HepG2 (cell line): ENCODE measurements around the gene RRAS2. TPM values are rescaled to one million over a fixed set of nuclear protein-coding genes. Genes with fewer than 3 reads are reported as not detected.

ENCODE experiments used
- ATAC-seq: fragments of 200-7000 bp; cut with Tn5 transposase; 3 replicates; pipeline ENCODE4 v1.9.1; 2020; ENCODE audit warnings: mild to moderate bottlenecking, moderate library complexity
- BruUV-seq: library from RNA; stranded (reverse); fragments of 400-500 nt; replicated peaks from 2 replicates; lab custom pipeline; 2021; lab: Mats Ljungman, UMichigan
- CTCF ChIA-PET: fragments of 300-600 bp; formaldehyde crosslinking; extraction: SDS; loops from one replicate; lab custom pipeline; 2021; ENCODE audit warnings: low total read pairs, inconsistent platforms, low intra/inter-chr PET ratio; lab: Yijun Ruan, JAX
- POLR2A ChIA-PET: fragments of 350-600 bp; sonication (Branson Sonifier 250); formaldehyde crosslinking; loops from one replicate; lab custom pipeline; 2020; ENCODE audit warnings: antibody characterized with exemption, inconsistent platforms; lab: Yijun Ruan, JAX
- DNase-seq: peaks from one replicate; pipeline ENCODE4 v3.0.0-alpha.2; 2015; ENCODE audit warnings: low spot score
- FAIRE-seq: peaks from 3 replicates; lab custom pipeline; 2011; peaks lifted over from hg19 to GRCh38; lab: Jason Lieb, UNC
- H2AFZ ChIP-seq: one replicate; pipeline ENCODE4 v1.6.1; 2011; ENCODE audit warnings: low read length, inconsistent platforms
- H3K27ac ChIP-seq: fragments of 300-600 bp; 3 replicates; pipeline ENCODE4 v1.8.0; 2011; ENCODE audit warnings: mixed run types, mild to moderate bottlenecking, mixed read lengths, low read length, inconsistent platforms; ENCODE audit not compliant: insufficient read depth; ENCODE audit errors: extremely low read length
- H3K27me3 ChIP-seq, 2 experiments: fragments of 200-600 bp in 1 of 2; 2 replicates in 1 of 2; 3 replicates in 1 of 2; pipeline versions ENCODE4 v1.6.0 to v1.8.0; 2011; ENCODE audit warnings: low read length in 2 of 2, mild to moderate bottlenecking in 2 of 2, moderate library complexity in 2 of 2, inconsistent platforms in 1 of 2; ENCODE audit not compliant: insufficient read depth in 2 of 2, control insufficient read depth in 1 of 2
- H3K36me3 ChIP-seq, 2 experiments: fragments of 200-600 bp in 1 of 2; replicated peaks in 1 of 2; 2 replicates in 1 of 2; 3 replicates in 1 of 2; pipeline versions ENCODE4 v1.5.1 to v1.8.0; 2011; ENCODE audit warnings: low read length in 2 of 2, inconsistent platforms in 1 of 2; ENCODE audit not compliant: insufficient read depth in 2 of 2, control insufficient read depth in 1 of 2
- H3K4me1 ChIP-seq: 2 replicates; pipeline ENCODE4 v1.5.1; 2012; ENCODE audit warnings: low read length, inconsistent platforms; ENCODE audit not compliant: insufficient read depth
- H3K4me2 ChIP-seq: 2 replicates; pipeline ENCODE4 v1.6.0; 2011; ENCODE audit warnings: low read depth, low read length, inconsistent platforms
- H3K4me3 ChIP-seq, 3 experiments: fragments of 200-600 bp in 1 of 3; sonication (generic), shearing (Covaris generic) in 1 of 3; replicated peaks in 1 of 3; 2 replicates each; pipeline ENCODE4 v1.5.1; 2011 to 2016; ENCODE audit warnings: low read length in 3 of 3, inconsistent platforms in 2 of 3, low read depth in 2 of 3, mild to moderate bottlenecking in 2 of 3, control low read depth in 1 of 3, mixed read lengths in 1 of 3; ENCODE audit not compliant: insufficient read depth in 1 of 3
- H3K79me2 ChIP-seq: one replicate; pipeline ENCODE4 v1.6.1; 2011; ENCODE audit warnings: low read length, inconsistent platforms; ENCODE audit not compliant: insufficient read depth
- H3K9ac ChIP-seq: 2 replicates; pipeline ENCODE4 v1.6.0; 2011; ENCODE audit warnings: mild to moderate bottlenecking, low read depth, low read length, inconsistent platforms; ENCODE audit not compliant: insufficient read depth
- H3K9me3 ChIP-seq: 2 replicates; pipeline ENCODE4 v1.5.1; 2012; ENCODE audit warnings: mild to moderate bottlenecking, low read length
- H4K20me1 ChIP-seq: 2 replicates; pipeline ENCODE4 v1.6.0; 2011; ENCODE audit warnings: inconsistent platforms, mild to moderate bottlenecking, low read length, moderate library complexity; ENCODE audit not compliant: insufficient read depth
- FUBP1 ChIP-seq: sonication (generic); formaldehyde crosslinking; IDR thresholded peaks from 2 replicates; pipeline ENCODE4 v1.5.1; 2020; ENCODE audit warnings: missing genetic modification reagents, mild to moderate bottlenecking, borderline replicate concordance
- KDM6A ChIP-seq: IDR thresholded peaks from 2 replicates; pipeline ENCODE4 v1.6.1; 2016; ENCODE audit warnings: low read depth
- MEF2D ChIP-seq: sonication (generic); formaldehyde crosslinking; IDR thresholded peaks from 2 replicates; pipeline ENCODE4 v1.5.1; 2020; ENCODE audit warnings: mild to moderate bottlenecking, missing genetic modification reagents
- POLR2AphosphoS2 ChIP-seq: IDR thresholded peaks from 2 replicates; pipeline ENCODE4 v1.6.1; 2011; ENCODE audit warnings: low read depth, low read length, improper control_type of control experiment
- SRF ChIP-seq: IDR thresholded peaks from 2 replicates; pipeline ENCODE4 v1.6.1; 2011; ENCODE audit warnings: mild to moderate bottlenecking, low read depth, low read length, moderate library complexity
- ZBTB20 ChIP-seq: sonication (generic); formaldehyde crosslinking; IDR thresholded peaks from 2 replicates; pipeline ENCODE4 v1.8.1; 2023; ENCODE audit warnings: missing genetic modification reagents, low read depth, mild to moderate bottlenecking, borderline replicate concordance
- ZC3H13 ChIP-seq: sonication (generic); formaldehyde crosslinking; IDR thresholded peaks from 2 replicates; pipeline ENCODE4 v1.8.1; 2023; ENCODE audit warnings: mild to moderate bottlenecking, missing genetic modification reagents, moderate library complexity
- ZNF225 ChIP-seq: sonication (generic); formaldehyde crosslinking; IDR thresholded peaks from 2 replicates; pipeline ENCODE4 v1.4.0; 2020; ENCODE audit warnings: mild to moderate bottlenecking, missing genetic modification reagents
- ZNF800 ChIP-seq: sonication (generic); formaldehyde crosslinking; IDR thresholded peaks from 2 replicates; pipeline ENCODE4 v1.4.0; 2020; ENCODE audit warnings: missing genetic modification reagents
- in situ Hi-C: cut with HindIII; loops from 2 replicates; pipeline ENCODE4 v1.10.0; 2017; ENCODE audit warnings: low pct_unique_long_range_greater_than_20kb; ENCODE audit not compliant: extremely low pct_ligation_motif_present
- intact Hi-C: fragments of 100-400 bp; cut with micrococcal nuclease; formaldehyde crosslinking; loops from one replicate; pipeline ENCODE4 v1.10.0; 2022; ENCODE audit not compliant: unreplicated experiment
- polyA plus RNA-seq, 8 experiments: library from polyadenylated mRNA; depleted of rRNA in 3 of 8; stranded (reverse) in 7 of 8; unstranded in 1 of 8; fragments of >200 nt; fragmentation: Illumina TruSeq in 4 of 8; extraction: Trizol in 4 of 8; gene quantifications; 2 replicates each; pipeline versions ENCODE4 v1.2.1 to v1.2.3, GENCODE V29; 2011 to 2016; ENCODE audit warnings: low read depth in 4 of 8, missing spikeins in 1 of 8, mixed read lengths in 1 of 8; ENCODE audit not compliant: insufficient read depth in 1 of 8
- total RNA-seq, 5 experiments: library from RNA; depleted of rRNA; stranded (reverse); fragments of >200 nt; fragmentation: Illumina TruSeq; extraction: Trizol; gene quantifications; 2 replicates each; pipeline ENCODE4 v1.2.3, GENCODE V29; 2016; ENCODE audit warnings: low read depth in 1 of 5

RRAS2 gene
- total and polyA plus RNA-seq, 2 of the 13 experiments (the other 11 are each of a cell fraction or from before 2014, with no cell fraction given), result 19.0 to 44.1 TPM

DNA sequence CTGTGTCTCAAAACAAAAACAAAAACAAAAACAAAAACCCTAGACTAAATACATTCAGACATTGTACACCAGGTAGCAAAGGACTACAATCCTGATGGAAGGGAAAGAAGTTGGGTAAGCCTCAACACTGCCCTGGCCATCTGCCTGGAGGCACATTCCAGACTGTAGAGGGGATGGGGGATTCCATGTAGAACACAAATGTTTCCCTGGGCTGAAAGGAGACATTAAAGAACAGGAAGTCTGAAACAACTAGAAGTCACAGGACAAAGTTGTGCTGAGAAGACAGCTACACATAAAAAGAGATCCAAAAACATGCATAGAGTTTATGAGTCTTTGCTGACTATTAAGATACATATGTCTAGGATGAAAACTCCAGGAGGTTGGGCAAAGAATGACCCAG, 83.9 kb downstream of the RRAS2 start:
- BruUV-seq, result no TSS peak
- TF ChIP-seq MEF2D (CRISPR knock-in tag) (no peak), ZC3H13 (CRISPR knock-in tag) (no peak), ZNF225 (CRISPR knock-in tag) (no peak), FUBP1 (CRISPR knock-in tag) (no peak), ZBTB20 (no peak), SRF (no peak), POLR2AphosphoS2 (no peak), KDM6A (CRISPR knock-in tag) (no peak), ZNF800 (CRISPR knock-in tag) (no peak)
- H3K27me3 ChIP-seq, result no peaks in the 10 kb centered on the region
- no peak for FAIRE-seq
- DNase-seq, result no peak
- H3K9me3 ChIP-seq, result no peaks in the 10 kb centered on the region
- H3K9ac ChIP-seq, result no peak overlapping the region
- ChIA-PET CTCF (no interaction called here), POLR2A (no interaction called here)
- no peaks in the 10 kb centered on the region for H3K79me2 ChIP-seq
- ATAC-seq, result no peak
- intact Hi-C loops (no loop called here), in situ Hi-C loops (no loop called here)
- H3K4me3 ChIP-seq, result no peak overlapping the region
- no peak overlapping the region for H2AFZ ChIP-seq
- H3K36me3 ChIP-seq, result no peaks in the 10 kb centered on the region; a peak in 1 of 5 replicates
- H3K4me2 ChIP-seq, result no peak overlapping the region
- no peak overlapping the region for H3K27ac ChIP-seq
- H3K4me1 ChIP-seq, result 0 out of 2 replicates have a peak, but pooled peaks cover 5% of the 10 kb centered on the region
- H4K20me1 ChIP-seq, result no peaks in the 10 kb centered on the region
